IMR-90 (cell line): ENCODE data around the gene C1orf116.

ENCODE experiments used
- CTCF ChIP-seq: conservative IDR thresholded peaks from 2 replicates; pipeline ENCODE4 v1.5.1; 2012; ENCODE audit warnings: mild to moderate bottlenecking, low read depth, low read length, improper control_type of control experiment
- SMC3 ChIP-seq: fragments of 150-350 bp; IDR thresholded peaks from 2 replicates; pipeline ENCODE4 v1.6.1; 2016; ENCODE audit warnings: low read depth, mild to moderate bottlenecking, antibody characterized with exemption, low read length, moderate library complexity

GRCh38 chr1:207017615-207018559 lies 14.7 kb downstream of the C1orf116 start:
- TF ChIP-seq SMC3 (no peak), CTCF (no peak)
